ENCODE data around the gene CCM2.

DNA sequence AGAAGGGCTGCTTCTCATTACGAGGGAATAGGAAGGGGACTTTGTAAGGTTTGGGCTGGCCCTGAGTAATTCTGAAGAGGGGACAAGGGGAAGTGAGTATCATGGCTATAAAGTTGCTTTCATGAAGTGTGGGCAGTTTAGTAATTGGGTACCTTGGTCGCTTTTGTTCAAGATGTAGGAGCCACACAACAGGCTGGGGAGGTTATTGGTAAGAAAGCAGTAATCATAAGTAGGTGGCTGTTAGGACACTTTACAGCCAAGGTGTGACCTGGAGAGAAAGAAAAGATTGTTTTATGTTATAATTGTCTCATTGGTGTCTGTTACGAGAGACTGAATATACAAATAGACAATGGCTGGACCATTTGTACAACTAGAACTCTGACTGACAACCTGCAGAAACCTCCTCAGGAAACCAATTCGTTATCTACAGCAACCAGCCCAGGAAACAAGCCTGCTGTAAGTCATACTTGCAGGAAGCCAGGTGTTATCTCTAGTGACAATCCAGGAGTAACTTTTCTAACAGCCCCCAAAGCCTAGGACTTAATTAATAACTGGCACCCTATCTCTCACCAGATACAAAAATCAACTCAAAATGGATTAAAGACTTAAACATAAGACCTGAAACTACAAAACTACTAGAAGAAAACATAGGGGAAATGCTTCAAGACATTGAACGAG, 5.0 kb upstream of the CCM2 start:
- TF ChIP-seq, protein P1, sequence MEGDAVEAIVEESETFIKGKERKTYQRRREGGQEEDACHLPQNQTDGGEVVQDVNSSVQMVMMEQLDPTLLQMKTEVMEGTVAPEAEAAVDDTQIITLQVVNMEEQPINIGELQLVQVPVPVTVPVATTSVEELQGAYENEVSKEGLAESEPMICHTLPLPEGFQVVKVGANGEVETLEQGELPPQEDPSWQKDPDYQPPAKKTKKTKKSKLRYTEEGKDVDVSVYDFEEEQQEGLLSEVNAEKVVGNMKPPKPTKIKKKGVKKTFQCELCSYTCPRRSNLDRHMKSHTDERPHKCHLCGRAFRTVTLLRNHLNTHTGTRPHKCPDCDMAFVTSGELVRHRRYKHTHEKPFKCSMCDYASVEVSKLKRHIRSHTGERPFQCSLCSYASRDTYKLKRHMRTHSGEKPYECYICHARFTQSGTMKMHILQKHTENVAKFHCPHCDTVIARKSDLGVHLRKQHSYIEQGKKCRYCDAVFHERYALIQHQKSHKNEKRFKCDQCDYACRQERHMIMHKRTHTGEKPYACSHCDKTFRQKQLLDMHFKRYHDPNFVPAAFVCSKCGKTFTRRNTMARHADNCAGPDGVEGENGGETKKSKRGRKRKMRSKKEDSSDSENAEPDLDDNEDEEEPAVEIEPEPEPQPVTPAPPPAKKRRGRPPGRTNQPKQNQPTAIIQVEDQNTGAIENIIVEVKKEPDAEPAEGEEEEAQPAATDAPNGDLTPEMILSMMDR (conservative IDR thresholded peaks at IDR 0.05): no peak
- TF ChIP-seq ZFX (IDR thresholded peaks at IDR 0.05): no peak
